Lung (tissue), 12 donors: ENCODE measurements around the gene SLC10A3. TPM values are rescaled to one million over a fixed set of nuclear protein-coding genes. Genes with fewer than 3 reads are reported as not detected.

Experiments used
- ATAC-seq: fragments of 200-7000 bp; cut with Tn5 transposase; one replicate; pipeline ENCODE4 v1.9.1; 2020; ENCODE audit warnings: moderate number of reproducible peaks; ENCODE audit not compliant: insufficient read depth, low FRiP score
- DNase-seq, 3 donors: peaks; one replicate each; pipeline ENCODE4 v3.0.0-alpha.2; 2013 to 2017
- H3K27ac ChIP-seq, 2 donors: one replicate each; pipeline ENCODE4 v1.5.1; 2013; ENCODE audit warnings: mild to moderate bottlenecking in 2 of 2, moderate library complexity in 2 of 2, control low read depth in 1 of 2, inconsistent platforms in 1 of 2, low read depth in 1 of 2, low read length in 1 of 2
- H3K27me3 ChIP-seq, 3 donors: one replicate each; pipeline ENCODE4 v1.5.1; 2013; ENCODE audit warnings: low read length in 2 of 3; ENCODE audit not compliant: control insufficient read depth in 3 of 3, insufficient read depth in 3 of 3
- H3K36me3 ChIP-seq, 4 donors: one replicate each; pipeline ENCODE4 v1.5.1; 2013; ENCODE audit warnings: low read length in 4 of 4, mild to moderate bottlenecking in 1 of 4, moderate library complexity in 1 of 4; ENCODE audit not compliant: control insufficient read depth in 4 of 4, insufficient read depth in 4 of 4
- H3K4me1 ChIP-seq, 5 donors: one replicate each; pipeline ENCODE4 v1.5.1; 2013; ENCODE audit warnings: low read length in 5 of 5, mild to moderate bottlenecking in 2 of 5, moderate library complexity in 1 of 5; ENCODE audit not compliant: control insufficient read depth in 5 of 5, insufficient read depth in 5 of 5
- H3K4me3 ChIP-seq: one replicate; pipeline ENCODE4 v1.5.1; 2013; ENCODE audit warnings: mild to moderate bottlenecking, control low read depth, moderate library complexity
- H3K9ac ChIP-seq, 2 donors: one replicate each; pipeline ENCODE4 v1.5.1; 2013; ENCODE audit warnings: low read length in 2 of 2, control low read depth in 1 of 2; ENCODE audit not compliant: insufficient read depth in 1 of 2
- H3K9me3 ChIP-seq, 4 donors: one replicate each; pipeline ENCODE4 v1.5.1; 2013; ENCODE audit warnings: low read length in 3 of 4, mild to moderate bottlenecking in 1 of 4, moderate library complexity in 1 of 4; ENCODE audit not compliant: control insufficient read depth in 4 of 4, insufficient read depth in 3 of 4
- CTCF ChIP-seq: IDR thresholded peaks from 2 replicates; pipeline ENCODE4 v1.5.1; 2012; ENCODE audit warnings: mild to moderate bottlenecking; ENCODE audit errors: control extremely low read depth, extremely low read depth
- WGBS, 2 donors: extraction: QIAGEN DNeasy Blood & Tissue Kit; methylation state at CpG; one replicate each; pipeline ENCODE4 v1.1.7; 2013; 5-methylcytosine and 5-hydroxymethylcytosine counted together
- polyA plus RNA-seq, 2 donors: library from polyadenylated mRNA; stranded (reverse); fragments of 200-250 nt; gene quantifications; one replicate each; pipeline ENCODE4 v1.2.1, GENCODE V29; 2013
- total RNA-seq, 2 donors: library from RNA; depleted of rRNA in 1 of 2; stranded (reverse); fragments of >200 nt in 1 of 2; gene quantifications; one replicate each; pipeline ENCODE4 v1.2.1, GENCODE V29; 2014 to 2021
- donor health status: control.
- donor health status: control.
- donor health status: Bipolar disorder and iron deficiency.
- donor health status: healthy.
- donor health status: DM: yes; HTN: yes; CAD: no.

Gene SLC10A3
- total and polyA plus RNA-seq, 4 donors, result 11.1 to 33.0 (median 29.1) TPM

GRCh38 chrX:154441984-154442707 lies 48.3 kb downstream of the SLC10A3 start:
- no peak overlapping the region for H3K9ac ChIP-seq
- H3K27me3 ChIP-seq, result no peaks in the 10 kb centered on the region
- TF ChIP-seq CTCF, result no peak
- H3K4me1 ChIP-seq, result peaks cover 0 to 8% (median 0%) of the 10 kb centered on the region in 5 donors
- peaks cover 0 to 21% (median 9%) of the 10 kb centered on the region in 4 donors for H3K36me3 ChIP-seq
- H3K9me3 ChIP-seq, result peaks cover 0 to under 1% (median 0%) of the 10 kb centered on the region in 4 donors
- H3K27ac ChIP-seq, result no peak overlapping the region
- H3K4me3 ChIP-seq, result no peak overlapping the region
- ATAC-seq (no peak), DNase-seq (no peak)
- WGBS, 2 donors, result 87 to 92% methylated on average over 21 of the region's 21 CpGs

GRCh38 chrX:154441564-154441963 lies 48.9 kb downstream of the SLC10A3 start:
- TF ChIP-seq CTCF, result no peak
- DNase-seq (no peak), ATAC-seq (no peak)
- peaks cover 0 to 8% (median 0%) of the 10 kb centered on the region in 5 donors for H3K4me1 ChIP-seq
- H3K27ac ChIP-seq, result no peak overlapping the region
- WGBS, 2 donors, result 89 to 92% methylated on average over 11 of the region's 11 CpGs
- H3K4me3 ChIP-seq, result no peak overlapping the region
- H3K9me3 ChIP-seq, result peaks cover 0 to 2% (median 0%) of the 10 kb centered on the region in 4 donors
- no peaks in the 10 kb centered on the region for H3K27me3 ChIP-seq
- H3K9ac ChIP-seq, result no peak overlapping the region
- H3K36me3 ChIP-seq, result peaks cover 0 to 21% (median 9%) of the 10 kb centered on the region in 4 donors

DNA sequence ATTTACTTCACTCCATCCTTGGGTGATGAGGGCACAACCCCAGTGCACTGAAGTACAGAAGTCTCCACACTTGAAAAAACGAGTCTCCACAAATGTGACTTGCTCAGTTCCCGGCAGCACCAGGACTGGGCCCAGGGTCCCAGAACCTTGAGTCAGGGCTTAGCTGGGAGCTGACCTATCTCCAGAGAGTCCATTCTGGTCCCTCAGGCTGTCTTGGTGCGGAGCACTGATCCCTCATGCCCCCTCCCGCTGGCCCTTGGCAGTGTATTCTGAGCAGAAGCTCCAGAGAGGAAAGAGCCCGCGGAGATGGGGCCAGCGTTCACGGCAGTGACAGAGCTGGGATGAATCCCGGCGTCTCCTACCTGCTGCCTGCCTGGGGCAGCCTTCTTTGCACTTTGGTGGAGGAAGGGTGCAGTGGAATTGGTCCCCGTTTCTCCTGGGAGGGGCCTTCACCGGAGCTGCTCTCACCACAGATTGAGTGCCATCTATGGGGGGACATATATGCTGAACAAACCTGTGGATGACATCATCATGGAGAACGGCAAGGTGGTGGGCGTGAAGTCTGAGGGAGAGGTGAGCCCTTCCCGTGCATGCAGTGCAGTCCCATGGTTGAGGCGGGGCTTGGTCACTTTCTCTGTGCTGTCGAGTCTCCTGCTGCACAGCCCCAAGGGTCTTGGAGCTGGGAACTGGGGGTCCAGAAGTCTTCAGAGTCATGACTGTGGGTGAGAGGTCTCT lies 49.6 kb downstream of the SLC10A3 start:
- 88 to 89% methylated on average over 15 to 17 of the region's 17 CpGs for WGBS, 2 donors
- no peak for DNase-seq
- H3K27me3 ChIP-seq, result no peaks in the 10 kb centered on the region
- peaks cover 0 to 8% (median 0%) of the 10 kb centered on the region in 5 donors for H3K4me1 ChIP-seq
- H3K9me3 ChIP-seq, result peaks cover 0 to 2% (median 0%) of the 10 kb centered on the region in 4 donors
- no peak for TF ChIP-seq CTCF
- no peak overlapping the region for H3K9ac ChIP-seq
- no peak for ATAC-seq
- no peak overlapping the region for H3K27ac ChIP-seq
- H3K4me3 ChIP-seq, result no peak overlapping the region
- peaks cover 0 to 21% (median 8%) of the 10 kb centered on the region in 4 donors for H3K36me3 ChIP-seq
